DOHH2 (cell line): ENCODE measurements around the gene CCDC9.

Experiments used
- CTCF ChIP-seq: fragments of 200-600 bp; sonication (generic); IDR thresholded peaks from one replicate; pipeline ENCODE4 v1.5.1; 2014; ENCODE audit warnings: antibody characterized with exemption, mild to moderate bottlenecking, low read depth, low read length; ENCODE audit not compliant: poor library complexity, severe bottlenecking
- EZH2phosphoT487 ChIP-seq: fragments of 200-600 bp; sonication (generic); IDR thresholded peaks from 2 replicates; pipeline ENCODE4 v1.6.1; 2017; ENCODE audit warnings: borderline replicate concordance, mild to moderate bottlenecking, antibody characterized with exemption, low read length, moderate library complexity, mixed read lengths

DNA sequence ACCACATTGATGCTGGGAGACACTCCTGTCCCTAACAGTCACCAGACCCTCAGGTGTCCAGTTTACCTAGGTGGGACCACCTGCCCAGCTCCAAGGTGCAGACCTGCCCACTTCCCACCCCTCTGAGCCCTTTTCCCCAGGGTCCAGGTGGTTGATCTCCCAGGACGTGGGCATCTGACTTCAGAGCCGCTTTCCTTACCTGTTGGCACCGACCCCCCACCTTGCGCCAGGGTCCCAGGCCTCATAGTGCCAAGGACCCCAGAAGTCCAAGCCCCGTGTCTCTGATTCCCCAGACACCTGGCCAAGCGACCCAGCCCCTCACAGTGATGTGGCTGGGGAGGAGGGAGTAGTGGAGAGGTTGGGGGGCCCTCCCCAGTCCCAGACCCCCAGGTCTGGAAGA is 15.8 kb upstream of the CCDC9 start:
- no peak for TF ChIP-seq CTCF
- no peak for TF ChIP-seq EZH2phosphoT487
